ENCODE data around the gene NPHP3. TPM values are rescaled to one million over a fixed set of nuclear protein-coding genes. Genes with fewer than 3 reads are reported as not detected.
"Not testable (repeated sequence)": the region's sequence is repeated elsewhere in the genome, so short reads cannot be mapped to it uniquely, and the experiment has no call there.

Gene NPHP3
- total RNA-seq, 1 experiment from 2014 or later, result 18.1 TPM

GRCh38 chr3:132641837-132642538 lies 80.2 kb downstream of the NPHP3 start:
- peak; percentile 60 for DNase-seq (ENCODE audit: low read depth)

GRCh38 chr3:132641427-132641826 lies 80.8 kb downstream of the NPHP3 start:
- not testable (repeated sequence) for DNase-seq (ENCODE audit: low read depth)

- DNase-seq (ENCODE audit: low read depth), result no peak
Measured at GRCh38 chr3:132638706-132639105, 83.5 kb downstream of the NPHP3 start.

GRCh38 chr3:132637590-132637989 lies 84.6 kb downstream of the NPHP3 start:
- no peak for DNase-seq (ENCODE audit: low read depth)

GRCh38 chr3:132635052-132635451 lies 87.2 kb downstream of the NPHP3 start:
- DNase-seq (ENCODE audit: low read depth), result no peak

Other genes with a start within 250 kb of the NPHP3 start
- gene ACKR4, start 125.1 kb downstream of the NPHP3 start, total RNA-seq (2014; rRNA removed; shearing (Covaris generic)), result 0.98 and 2.6 TPM in 2 replicates
- gene ACAD11, start 62.6 kb downstream of the NPHP3 start, total RNA-seq (2014; rRNA removed; shearing (Covaris generic)), result 17.8 and 18.4 TPM in 2 replicates
- gene UBA5, start 62.1 kb downstream of the NPHP3 start, total RNA-seq (2014; rRNA removed; shearing (Covaris generic)), result 40.6 and 46.3 TPM in 2 replicates